B cell (primary cell): ENCODE results near the gene NOS2.
"Not testable (repeated sequence)": the region's sequence is repeated elsewhere in the genome, so short reads cannot be mapped to it uniquely, and the experiment has no call there.

ENCODE experiments used
- CTCF ChIP-seq: fragments of 200-600 bp; IDR thresholded peaks from one replicate; pipeline ENCODE4 v1.8.0; 2022; ENCODE audit warnings: antibody characterized with exemption, mild to moderate bottlenecking
- EZH2 ChIP-seq: IDR thresholded peaks from 2 replicates; pipeline ENCODE4 v1.6.1; 2012; ENCODE audit warnings: borderline replicate concordance, low read depth, mild to moderate bottlenecking, moderate library complexity, low read length; ENCODE audit not compliant: insufficient read depth, poor library complexity, severe bottlenecking

GRCh38 chr17:27838607-27839006 lies 38.3 kb upstream of the NOS2 start:
- not testable (repeated sequence) for TF ChIP-seq CTCF, EZH2
